HG02588 (cell line): ENCODE results near the gene DOK4.
A peak's percentile ranks its signal among the peaks of the same experiment; 100 is the strongest.
"Not testable (repeated sequence)": the region's sequence is repeated elsewhere in the genome, so short reads cannot be mapped to it uniquely, and the experiment has no call there.

Source experiments
- ATAC-seq: cut with Tn5 transposase; IDR thresholded peaks from one replicate; pipeline ENCODE4 v1.9.1; 2021; ENCODE audit warnings: mild to moderate bottlenecking, moderate library complexity; ENCODE audit not compliant: unreplicated experiment

Gene DOK4

DNA sequence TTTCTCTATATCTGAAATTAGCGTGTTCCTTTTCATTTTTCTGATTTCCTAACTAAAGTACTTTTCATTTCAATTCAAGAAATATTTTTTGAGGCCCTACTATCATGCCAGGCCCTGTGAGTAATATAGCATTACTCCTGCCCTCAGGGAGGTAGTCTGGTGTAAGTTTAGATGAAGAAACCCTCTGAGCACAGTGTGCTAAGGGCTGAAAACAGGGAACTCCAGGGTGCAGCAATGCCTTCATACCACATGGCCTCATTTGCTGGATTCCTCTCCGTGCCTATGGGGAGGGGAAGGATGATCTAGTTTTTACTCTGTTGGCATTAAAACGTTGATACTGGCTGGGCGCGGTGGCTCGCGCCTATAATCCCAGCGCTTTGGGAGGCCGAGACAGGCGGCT is 34.3 kb downstream of the DOK4 start:
- no peak for ATAC-seq

DNA sequence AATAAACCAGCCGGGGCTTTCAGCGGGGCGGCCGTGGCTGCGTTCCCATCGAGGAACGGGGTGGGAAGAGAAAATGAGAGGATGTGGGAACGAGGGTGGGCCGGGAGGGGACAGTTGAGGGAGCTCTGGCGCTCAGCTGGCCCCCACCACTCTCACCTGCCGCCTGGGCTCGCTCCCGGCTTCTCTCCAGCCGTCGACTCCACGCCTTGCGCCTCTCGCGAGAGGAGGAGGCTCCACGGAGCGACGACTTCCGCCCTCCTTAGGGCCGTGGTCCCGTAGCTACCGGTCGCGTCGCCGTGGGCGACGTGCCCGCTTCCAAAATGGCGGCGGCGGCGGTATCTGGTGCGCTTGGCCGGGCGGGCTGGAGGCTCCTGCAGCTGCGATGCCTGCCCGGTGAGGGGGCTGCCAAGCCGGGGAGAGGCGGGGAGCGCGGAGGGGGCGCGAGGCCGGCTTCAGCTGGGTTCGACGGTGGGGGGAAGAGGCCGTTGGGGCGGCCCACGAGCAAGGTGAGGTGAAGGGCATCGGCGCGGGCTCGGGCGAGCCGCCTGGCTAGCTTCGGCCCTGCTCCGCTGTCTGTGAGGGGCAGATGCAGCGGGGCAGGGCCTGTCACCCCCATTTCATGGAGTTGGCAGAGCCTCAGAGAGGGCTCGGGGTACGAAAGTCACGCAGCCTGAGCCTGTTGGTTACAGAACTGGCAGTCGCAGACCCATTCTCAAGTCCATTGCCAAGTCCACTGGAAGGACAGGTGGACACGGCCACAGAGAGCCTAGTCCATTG is 38.9 kb downstream of the DOK4 start, which contains the start of the genes CIAPIN1 and COQ9:
Gene CIAPIN1 (minus strand): TSS at position 200 of the 777 bp plus-strand sequence. CDS start 6,457 bp downstream, outside the sequence.
Gene COQ9 (plus strand): TSS at position 294 of the 777 bp plus-strand sequence. CDS start 27 bp downstream, at position 321.
- peak; percentile 95 for ATAC-seq

DNA sequence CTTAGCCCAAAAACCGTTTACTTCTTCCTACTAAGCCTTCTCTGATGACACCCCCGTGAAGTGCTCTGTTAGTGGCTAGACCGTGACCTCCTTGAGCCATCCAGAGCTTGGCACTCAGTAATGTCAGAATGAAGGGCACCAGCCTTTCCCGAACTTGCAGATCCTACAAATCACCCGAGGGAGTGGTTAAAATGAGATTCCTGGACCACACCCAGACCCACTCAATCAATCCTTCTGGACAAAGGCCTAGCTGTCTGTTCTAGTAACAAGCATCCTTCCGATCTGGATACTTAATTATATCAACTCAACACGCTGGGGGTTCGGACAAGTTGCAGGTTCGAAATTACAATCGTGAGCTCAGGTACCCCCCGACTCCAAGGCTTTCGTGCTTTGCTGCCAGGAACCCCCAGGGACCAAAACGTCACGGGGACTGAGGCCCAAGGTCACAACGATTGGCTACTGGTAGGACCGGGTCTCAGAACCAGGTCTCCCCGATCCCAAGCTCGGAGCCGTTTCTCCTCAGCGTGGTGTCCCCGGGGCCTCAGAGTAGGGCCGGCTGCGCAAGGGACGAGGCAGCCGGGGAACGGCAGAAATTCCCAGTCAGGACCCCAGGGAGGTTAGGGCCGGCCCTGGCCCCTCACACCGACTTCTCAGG is 39.6 kb downstream of the DOK4 start:
- ATAC-seq: peak; percentile 28

DNA sequence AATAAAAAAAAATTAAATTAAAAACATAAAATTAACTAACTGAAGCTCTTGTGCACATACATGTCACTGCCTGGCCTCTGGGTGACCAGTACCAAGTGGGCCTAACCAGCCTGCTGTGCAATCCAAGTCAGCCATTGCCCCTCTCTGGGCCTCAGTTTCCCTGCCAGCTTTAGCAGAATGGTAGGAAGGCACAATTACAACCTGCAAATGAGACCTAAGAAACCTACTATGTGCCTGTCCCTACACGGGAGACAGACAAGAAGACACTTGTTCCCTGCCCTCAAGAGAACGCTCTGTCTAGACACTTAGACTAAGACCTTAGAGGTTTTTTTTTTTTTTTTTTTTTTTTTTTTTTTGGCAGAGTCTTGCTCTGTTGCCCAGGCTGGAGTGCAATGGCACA is 40.8 kb downstream of the DOK4 start:
- ATAC-seq: no peak

DNA sequence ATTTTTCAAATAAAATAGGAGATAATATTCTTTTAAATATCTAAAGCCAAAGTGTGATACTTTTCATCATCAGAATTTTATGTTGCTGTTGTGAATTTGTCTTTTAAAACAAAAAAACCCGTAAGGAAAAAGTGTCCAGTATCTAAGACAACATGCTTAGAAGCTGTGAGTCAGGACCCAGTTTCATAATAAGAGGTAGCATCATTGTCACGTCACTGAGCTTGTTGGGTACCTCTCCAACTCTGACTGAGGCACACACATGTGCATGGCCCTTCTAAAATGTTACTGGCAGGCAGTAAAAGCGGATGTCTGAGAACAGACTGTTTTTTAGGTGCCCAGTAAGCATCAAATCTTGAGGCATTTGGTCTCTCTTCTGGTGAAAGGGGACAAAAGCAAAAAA is 41.6 kb downstream of the DOK4 start:
- no peak for ATAC-seq

DNA sequence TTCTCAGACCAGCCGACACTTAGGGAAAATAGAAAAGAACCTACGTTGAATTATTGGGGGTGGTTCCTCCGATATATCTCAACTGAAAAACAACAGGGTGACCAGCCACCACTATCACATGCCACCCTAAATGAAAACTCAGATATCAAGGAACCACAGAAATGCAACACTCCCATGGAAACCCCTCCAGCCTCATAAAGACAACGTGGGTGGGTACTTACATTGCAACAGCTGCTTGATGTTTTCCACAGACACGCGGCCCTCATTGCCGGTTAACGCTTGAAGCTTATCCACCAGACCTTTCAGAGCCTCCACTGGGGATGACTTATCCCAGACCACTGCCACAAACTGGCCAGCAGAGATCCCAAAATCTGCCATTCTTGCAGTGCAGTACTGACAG is 45.7 kb downstream of the DOK4 start:
- not testable (repeated sequence) for ATAC-seq

DNA sequence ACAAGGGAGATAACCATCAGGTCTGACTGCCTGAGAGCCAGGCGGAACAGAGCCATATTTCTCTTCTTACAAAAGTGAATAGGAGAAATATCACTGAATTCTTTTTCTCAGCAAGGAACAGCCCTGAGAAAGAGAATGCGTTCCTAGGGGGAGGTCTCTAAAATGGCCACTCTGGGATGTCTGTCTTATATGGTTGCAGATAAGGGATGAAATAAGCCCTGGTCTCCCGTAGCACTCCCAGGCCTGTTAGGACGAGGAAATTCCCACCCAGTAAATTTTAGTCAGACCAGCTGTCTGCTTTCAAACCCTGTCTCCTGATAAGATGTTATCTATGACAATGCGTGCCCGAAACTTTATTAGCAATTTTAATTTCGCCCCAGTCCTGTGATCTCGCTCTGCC is 46.3 kb downstream of the DOK4 start:
- ATAC-seq: not testable (repeated sequence)

DNA sequence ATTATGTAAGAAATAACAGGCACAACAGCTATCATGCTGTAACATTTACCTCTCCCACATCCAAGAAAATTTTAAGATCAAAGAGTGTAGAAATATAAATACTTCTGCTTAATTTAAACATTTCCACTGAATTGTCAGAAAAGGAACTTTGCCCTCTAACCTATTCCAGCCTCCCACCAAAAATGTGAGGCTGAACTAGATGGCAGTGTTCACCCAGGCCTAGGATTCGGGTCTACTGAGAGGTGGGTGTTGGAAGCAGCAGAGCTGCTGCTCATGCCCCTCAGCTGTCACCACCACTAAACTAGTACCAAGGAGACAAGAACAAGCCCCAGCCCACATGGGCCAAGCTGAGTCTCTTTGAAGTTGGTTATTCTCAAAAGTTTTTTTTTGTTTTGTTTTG is 50.5 kb downstream of the DOK4 start:
- ATAC-seq: no peak

DNA sequence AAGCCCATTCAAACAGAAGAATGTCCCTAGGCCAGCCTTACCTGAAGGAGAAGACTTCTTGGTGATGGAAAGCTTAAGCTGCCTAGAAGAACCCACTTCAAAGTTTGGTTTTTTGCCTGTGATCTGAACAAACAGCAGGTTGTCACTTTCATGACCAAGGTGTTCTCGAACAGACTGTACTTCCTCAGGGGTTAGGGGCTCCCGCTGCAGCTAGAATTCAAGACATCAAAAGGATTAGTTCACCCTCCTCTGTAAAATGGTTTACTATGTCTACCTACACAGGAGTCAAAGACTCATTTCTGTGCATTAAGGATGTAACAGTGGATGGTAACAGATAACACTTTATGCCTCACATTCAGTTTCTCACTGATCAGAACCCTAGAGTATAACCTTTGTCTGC is 52.3 kb downstream of the DOK4 start:
- no peak for ATAC-seq

DNA sequence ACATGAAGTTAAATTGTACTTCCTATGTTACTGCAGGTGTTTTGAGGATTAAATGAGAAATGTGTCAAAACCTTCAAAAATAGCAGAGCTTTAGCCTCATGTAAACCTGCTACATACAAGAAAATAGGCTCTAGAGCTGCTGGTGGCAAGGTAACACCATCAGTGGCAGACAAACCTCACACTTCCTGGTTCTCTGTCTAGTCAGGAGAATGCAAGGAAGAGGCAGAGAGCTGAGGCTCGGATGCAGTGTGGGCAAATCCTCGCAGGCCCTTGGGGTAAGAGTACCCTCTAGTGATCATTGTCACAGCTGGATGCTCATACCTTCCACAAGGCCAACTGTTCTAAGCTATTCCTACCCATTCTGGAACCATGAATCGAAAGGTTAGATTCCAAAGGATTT is 53.3 kb downstream of the DOK4 start:
- no peak for ATAC-seq

DNA sequence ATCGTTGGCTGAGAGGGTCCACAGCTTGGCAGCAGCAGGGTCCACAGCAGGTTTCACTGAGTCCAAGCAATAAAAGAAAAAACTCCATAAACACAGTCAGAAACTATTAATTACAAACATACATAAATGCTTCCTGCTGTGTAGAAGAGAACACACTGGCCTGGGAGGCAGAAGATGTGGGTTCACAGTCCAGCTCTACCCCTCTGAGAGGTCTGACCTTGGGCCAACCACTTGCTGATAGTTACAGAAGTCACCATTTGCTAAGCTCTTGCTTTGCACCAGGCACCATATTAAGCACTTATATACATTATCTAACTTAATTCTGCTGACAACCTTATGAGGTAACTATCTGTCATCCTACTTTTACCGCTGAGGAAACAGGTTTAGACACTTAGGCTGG is 53.8 kb downstream of the DOK4 start:
- ATAC-seq: no peak

DNA sequence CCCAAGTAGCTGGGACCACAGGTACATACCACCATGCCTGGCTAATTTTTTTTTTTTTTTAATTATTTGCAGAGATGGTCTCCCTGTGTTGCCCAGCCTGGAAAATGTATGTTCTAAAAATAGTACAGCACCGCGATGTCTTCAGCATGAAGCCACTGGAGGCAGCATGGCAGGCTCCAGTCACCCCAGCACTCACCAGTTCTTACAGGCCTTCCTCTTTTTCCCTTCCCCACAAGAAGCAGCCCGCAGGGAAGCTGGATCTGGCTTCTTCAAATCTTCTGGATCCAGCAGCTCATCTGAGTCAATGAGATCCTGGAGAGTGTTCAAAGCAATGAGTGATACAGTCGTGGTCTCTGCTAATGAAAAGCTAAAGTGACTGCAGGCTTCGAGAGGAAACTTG is 55.3 kb downstream of the DOK4 start:
- ATAC-seq: no peak

DNA sequence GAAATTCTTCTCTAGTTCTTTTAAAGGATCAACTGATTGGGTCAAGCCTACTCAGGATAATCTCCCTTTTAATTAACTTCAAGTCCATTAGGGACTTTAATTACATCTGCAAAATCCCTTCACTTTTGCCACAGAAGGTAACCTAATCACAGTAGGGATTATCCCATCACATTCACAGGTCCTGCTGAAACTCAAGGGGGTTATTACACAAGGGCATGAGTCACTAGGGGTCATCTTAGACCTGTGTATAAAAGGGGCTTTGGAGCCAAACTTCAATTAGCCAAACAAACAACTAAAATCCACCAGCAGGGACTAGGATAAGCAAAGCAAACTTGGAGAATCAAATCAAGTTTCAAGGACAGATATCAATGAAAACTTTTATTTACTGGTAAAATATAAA is 58.5 kb downstream of the DOK4 start:
- no peak for ATAC-seq

DNA sequence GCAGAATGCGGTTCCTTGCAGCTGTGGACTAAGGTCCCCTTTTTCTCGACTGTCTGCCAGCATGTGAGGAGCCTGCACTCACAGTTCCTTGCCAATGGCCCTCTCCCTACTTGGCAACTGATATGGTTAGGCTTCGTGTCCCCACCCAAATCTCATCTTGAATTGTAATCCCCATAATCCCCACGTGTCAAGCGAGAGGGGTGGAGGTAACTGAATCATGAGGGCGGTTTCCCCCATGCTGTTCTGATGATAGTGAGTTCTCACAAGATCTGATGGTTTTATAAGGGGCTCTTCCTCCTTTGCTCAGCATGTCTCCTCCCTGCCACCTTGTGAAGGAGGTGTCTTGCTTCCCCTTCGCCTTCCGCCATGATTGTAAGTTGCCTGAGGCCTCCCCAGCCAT is 59.0 kb downstream of the DOK4 start:
- ATAC-seq: no peak

DNA sequence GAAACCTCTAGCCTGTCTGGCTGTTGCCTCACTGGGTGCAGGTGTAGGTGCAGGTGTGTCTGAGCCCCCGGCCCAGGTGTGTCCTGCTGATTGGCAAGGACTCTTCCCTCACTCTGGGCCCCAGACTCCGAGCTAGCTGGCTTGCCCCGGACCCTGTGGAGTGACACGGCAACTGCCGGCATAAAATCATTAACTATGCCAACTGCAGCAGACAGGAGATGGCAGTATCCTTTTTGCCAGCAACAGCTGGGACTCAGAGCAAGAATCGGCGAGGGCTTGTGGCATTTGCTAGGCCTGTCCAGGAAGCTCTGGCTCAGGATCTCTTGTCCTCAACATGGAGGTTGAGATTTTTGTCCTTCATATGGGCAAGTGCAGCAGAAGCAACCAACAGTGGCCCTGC is 59.9 kb downstream of the DOK4 start:
- no peak for ATAC-seq

DNA sequence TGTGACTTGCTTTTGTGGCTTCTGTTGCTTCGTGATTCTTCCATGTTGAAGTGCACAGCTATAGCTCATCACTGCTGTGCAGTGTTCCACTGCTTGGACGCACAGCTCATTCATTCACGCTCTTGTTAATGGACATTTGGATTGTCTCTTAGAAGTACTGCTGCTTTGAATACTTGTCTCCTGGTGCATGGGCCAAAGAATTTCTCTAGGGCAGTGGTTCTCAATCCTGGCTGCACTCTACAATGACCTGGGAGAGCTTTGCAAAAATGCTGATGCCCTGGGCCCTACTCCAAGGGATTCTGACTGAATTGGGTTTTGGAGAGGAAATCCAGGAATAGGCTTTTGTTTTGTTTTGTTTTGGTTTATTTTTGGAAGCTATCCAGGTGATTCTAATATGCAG is 61.7 kb downstream of the DOK4 start:
- no peak for ATAC-seq

DNA sequence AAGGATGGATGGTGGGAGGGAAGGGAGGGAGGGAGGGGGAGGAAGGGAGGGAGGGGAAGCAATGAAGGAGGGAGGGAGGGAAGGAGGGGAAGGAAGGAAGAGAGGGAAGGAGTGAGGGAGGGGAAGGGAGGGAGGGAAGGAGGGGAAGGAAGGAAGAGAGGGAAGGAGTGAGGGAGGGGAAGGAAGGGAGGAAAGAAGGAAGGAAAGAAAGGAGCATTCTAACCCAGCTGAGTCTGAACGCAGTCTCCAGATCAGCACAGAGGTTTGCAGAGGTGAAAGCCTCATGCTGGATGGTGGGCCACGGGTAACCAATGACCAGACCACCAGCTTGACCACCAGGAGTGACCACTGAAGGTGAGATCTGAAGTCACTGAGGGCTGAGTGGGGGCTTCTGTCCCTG is 63.1 kb downstream of the DOK4 start:
- ATAC-seq: no peak

DNA sequence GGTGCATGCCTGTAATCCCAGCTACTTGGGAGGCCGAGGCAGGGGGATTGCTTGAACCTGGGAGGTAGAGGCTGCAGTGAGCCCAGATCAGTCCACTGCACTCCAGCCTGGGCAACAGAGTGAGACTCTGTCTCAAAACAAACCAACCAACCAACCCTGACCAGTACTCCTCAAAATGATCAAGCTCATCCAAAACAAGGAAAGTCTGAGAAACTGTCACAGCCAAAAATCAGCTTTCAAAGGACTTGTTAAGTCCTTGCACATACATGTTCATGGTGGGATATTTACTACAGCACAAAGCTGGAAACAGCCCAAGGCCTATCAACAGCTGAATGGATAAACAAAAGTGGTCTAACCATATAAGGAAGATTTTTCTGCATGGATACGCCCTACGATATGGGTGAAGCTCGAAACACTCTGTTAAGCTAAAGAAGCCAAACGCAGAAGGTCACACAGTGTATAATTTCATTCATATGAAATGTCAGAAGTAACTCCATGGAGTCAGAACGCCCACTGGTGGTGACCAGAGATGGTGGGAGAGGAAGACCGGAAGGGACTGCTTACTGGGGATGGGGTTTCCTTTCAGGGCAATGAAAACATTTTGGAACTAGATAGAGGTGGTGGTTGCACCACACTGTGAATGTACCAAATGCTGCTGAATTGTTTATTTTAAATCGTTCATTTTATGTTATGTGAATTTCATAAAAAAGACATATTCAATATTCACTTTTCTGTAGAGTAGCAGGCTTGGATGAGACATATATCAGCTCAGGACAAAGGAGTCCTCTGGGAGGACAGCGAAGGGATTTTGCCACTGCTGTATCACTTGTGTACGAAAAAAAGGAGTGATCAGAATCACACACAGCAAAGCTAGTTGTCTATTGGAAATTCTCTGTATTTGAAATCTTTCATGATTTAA is 64.0 kb downstream of the DOK4 start:
- ATAC-seq: no peak
